DMS 273 treated with DMSO at 0.1 percent for 48 hours (cell line): ENCODE data around the gene NPAS3.

Source experiments
- DNase-seq: peaks from one replicate; lab custom pipeline; 2025; lab: John Stamatoyannopoulos, UW

Gene NPAS3

GRCh38 chr14:33516898-33517436, 578.3 kb downstream of the NPAS3 start:
- no peak for DNase-seq

GRCh38 chr14:33521192-33521591, 582.5 kb downstream of the NPAS3 start:
- no peak for DNase-seq

- no peak for DNase-seq
These were observed 585.6 kb downstream of the NPAS3 start for GRCh38 chr14:33524244-33524643.

- no peak for DNase-seq
These were observed 586.9 kb downstream of the NPAS3 start for GRCh38 chr14:33525626-33526025.

GRCh38 chr14:33527023-33527634, 588.5 kb downstream of the NPAS3 start:
- no peak for DNase-seq

- DNase-seq, result no peak
These were observed 590.0 kb downstream of the NPAS3 start for GRCh38 chr14:33528655-33529054.

GRCh38 chr14:33529787-33530757, 591.4 kb downstream of the NPAS3 start:
- no peak for DNase-seq

GRCh38 chr14:33532553-33532952, 593.9 kb downstream of the NPAS3 start:
- DNase-seq, result no peak

GRCh38 chr14:33534104-33534503, 595.4 kb downstream of the NPAS3 start:
- DNase-seq, result no peak

GRCh38 chr14:33534632-33535031, 596.0 kb downstream of the NPAS3 start:
- no peak for DNase-seq

- DNase-seq, result no peak
These were observed 601.3 kb downstream of the NPAS3 start for GRCh38 chr14:33539918-33540357.

GRCh38 chr14:33541171-33541570, 602.5 kb downstream of the NPAS3 start:
- DNase-seq, result no peak

GRCh38 chr14:33542338-33543287, 603.9 kb downstream of the NPAS3 start:
- DNase-seq, result no peak

GRCh38 chr14:33545696-33546095, 607.0 kb downstream of the NPAS3 start:
- no peak for DNase-seq

GRCh38 chr14:33548606-33549005, 609.9 kb downstream of the NPAS3 start:
- no peak for DNase-seq

- no peak for DNase-seq
These were observed 613.3 kb downstream of the NPAS3 start for GRCh38 chr14:33551963-33552362.

- no peak for DNase-seq
These were observed 615.1 kb downstream of the NPAS3 start for GRCh38 chr14:33553706-33554278.

- no peak for DNase-seq
These were observed 616.3 kb downstream of the NPAS3 start for GRCh38 chr14:33554988-33555387.

GRCh38 chr14:33555710-33556350, 617.2 kb downstream of the NPAS3 start:
- DNase-seq, result no peak

GRCh38 chr14:33556382-33557121, 617.9 kb downstream of the NPAS3 start:
- DNase-seq, result no peak
